ENCODE results near the gene PARP12.

The PARP12 gene

GRCh38 chr7:139976055-139976837 lies 86.5 kb downstream of the PARP12 start:
- H3K4me3 ChIP-seq (ENCODE audit: low read length) = no peak overlapping the region
- no peak for TF ChIP-seq CTCF (conservative IDR thresholded peaks at IDR 0.05; ENCODE audit: low read depth, low read length)
- DNase-seq (ENCODE audit: low read depth) = no peak

GRCh38 chr7:139974179-139974811 lies 88.5 kb downstream of the PARP12 start:
- TF ChIP-seq CTCF (conservative IDR thresholded peaks at IDR 0.05; ENCODE audit: low read depth, low read length) = no peak
- no peak overlapping the region for H3K4me3 ChIP-seq (ENCODE audit: low read length)
- no peak for DNase-seq (ENCODE audit: low read depth)
